Activated CD4-positive, alpha-beta T cell treated with anti-CD3 and anti-CD28 coated beads, Interleukin-2, amount 50 U/mL, for 1 hour (primary cell): ENCODE data around the gene ME1.

Experiments
- DNase-seq: peaks from one replicate; pipeline ENCODE4 v3.0.0-alpha.2; 2020

ME1 gene

DNA sequence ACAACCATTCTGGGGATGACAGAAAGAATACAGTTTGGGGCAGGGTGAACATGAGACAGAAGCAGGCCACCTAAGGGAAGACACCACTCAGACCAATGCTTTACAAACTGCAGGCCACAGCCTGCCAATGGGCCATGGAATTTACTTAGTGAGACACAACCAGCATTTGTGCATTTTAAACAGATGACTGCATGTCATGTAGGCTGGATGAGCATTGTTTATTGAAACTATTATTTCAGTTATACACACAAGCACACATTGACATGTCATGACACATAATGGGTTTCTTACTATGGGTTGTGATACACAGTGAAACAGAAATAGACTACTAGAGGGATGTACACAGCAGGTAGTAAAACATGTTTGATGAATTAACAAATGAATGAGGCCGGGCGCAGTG is 245.8 kb downstream of the ME1 start:
- DNase-seq = no peak

- no peak for DNase-seq
These were observed 247.6 kb downstream of the ME1 start for GRCh38 chr6:83183082-83183828.

DNA sequence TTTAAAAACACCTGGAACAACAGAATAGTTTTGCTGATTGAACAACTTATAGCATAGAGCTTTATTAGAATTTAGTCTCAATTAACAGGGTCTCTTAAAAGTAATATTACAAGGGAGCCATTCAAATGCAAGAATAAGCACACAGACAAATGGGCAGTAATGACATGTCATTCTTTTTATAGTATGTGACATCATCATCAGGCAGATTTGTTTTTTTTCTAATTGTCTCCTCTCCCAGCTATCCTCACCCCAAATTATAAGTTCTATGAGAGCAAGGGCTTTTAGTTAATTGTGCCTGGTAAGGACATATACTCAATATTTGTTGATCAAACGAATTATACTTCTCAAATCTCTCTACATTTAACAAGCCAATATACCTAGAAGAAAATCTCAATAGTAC is 248.7 kb downstream of the ME1 start:
- no peak for DNase-seq

- no peak for DNase-seq
These were observed 250.4 kb downstream of the ME1 start for GRCh38 chr6:83180426-83180950.

DNA sequence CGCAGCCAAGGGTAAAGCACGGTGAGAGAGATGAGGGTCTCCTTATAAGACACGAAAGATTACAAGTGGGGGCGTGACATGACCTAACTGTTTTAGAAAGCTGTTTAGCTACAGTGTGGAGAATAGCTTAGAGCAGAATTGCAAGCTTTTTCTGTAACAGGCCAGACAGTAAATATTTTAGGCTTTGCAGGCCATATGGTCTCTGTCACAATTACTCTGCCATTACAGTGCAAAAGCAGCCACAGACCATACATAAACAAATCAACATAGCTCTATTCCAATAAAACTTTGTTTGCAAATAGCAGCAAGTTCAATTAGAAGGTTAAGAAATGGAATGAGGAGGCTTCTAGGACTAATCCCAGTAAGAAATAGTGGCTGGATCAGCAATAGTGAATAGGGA is 254.6 kb downstream of the ME1 start:
- no peak for DNase-seq

GRCh38 chr6:83169511-83169910 is 261.3 kb downstream of the ME1 start:
- no peak for DNase-seq

- no peak for DNase-seq
These were observed 261.7 kb downstream of the ME1 start for GRCh38 chr6:83169106-83169505.

DNA sequence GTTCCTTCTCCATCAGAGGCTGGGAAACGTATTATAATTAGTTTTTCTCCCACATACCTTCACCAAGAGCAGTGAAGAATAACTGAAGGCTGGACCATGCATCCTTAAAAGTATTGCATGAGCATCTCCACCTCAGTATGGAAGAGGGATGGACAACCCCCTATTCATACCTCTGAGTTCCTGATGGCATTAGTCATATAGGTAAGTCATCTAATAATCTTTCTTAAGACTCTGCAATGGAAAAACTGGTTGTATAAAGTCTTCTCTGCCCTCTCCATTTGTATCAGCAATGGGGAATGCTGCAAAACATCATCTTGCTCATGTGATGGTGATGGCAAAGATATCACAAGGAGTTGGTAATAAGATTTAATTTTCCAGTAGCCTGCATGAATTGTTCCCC is 262.3 kb downstream of the ME1 start:
- DNase-seq = no peak

- no peak for DNase-seq
These were observed 263.0 kb downstream of the ME1 start for GRCh38 chr6:83167726-83168278.
